HG03175 (cell line): ENCODE results near the gene SCGB3A1.

Source experiments
- ATAC-seq: cut with Tn5 transposase; IDR thresholded peaks from one replicate; pipeline ENCODE4 v1.9.1; 2021; ENCODE audit warnings: mild to moderate bottlenecking, moderate library complexity; ENCODE audit not compliant: unreplicated experiment

SCGB3A1 gene

GRCh38 chr5:180625791-180626660 lies 34.7 kb upstream of the SCGB3A1 start:
- ATAC-seq = no peak

GRCh38 chr5:180625125-180625790 lies 34.0 kb upstream of the SCGB3A1 start:
- ATAC-seq = no peak

DNA sequence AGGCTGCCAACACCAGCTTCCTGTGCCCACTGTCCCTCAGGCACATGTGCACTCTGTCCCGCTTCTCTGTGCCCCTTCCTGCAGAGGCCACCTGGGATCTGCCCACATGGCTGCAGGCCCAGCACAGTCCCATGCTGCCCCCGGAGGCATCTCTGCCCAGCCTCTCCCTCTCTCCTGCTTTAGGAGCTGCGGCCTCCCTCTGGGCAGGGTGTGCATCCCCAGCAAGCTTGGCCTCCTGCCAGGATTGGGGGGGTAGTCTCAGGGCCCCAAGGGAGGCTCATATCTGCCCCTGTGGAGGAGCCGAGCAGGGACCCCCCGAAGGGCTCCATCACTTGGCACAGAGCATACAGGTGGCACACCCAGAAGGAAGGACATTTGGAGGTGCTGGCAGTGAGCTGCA lies 33.3 kb upstream of the SCGB3A1 start:
- ATAC-seq = no peak

GRCh38 chr5:180623844-180624243 lies 32.5 kb upstream of the SCGB3A1 start:
- ATAC-seq = no peak

GRCh38 chr5:180623411-180623834 lies 32.1 kb upstream of the SCGB3A1 start:
- ATAC-seq = no peak

- no peak for ATAC-seq
Observed at GRCh38 chr5:180622910-180623309, 31.6 kb upstream of the SCGB3A1 start.

DNA sequence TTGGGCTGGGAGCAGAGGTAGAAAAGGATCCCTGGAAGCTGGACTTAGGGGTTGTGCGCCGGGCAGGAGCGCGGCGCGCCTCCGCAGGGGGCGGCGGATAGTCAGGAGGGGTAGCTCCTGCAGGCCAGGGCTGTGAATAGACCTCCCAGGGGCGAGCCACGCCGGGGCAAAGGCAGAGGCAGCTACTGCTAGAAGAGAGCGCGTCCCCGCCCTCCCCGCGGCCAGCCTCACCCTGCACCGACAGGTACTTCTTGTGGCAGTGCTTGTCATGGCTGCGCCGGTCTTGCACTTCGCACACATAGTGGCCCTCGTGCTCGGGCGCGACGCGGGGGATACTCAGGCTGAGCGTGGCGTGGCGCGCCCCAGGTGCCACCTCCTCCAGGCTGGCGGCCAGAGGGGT lies 30.0 kb upstream of the SCGB3A1 start:
- ATAC-seq = no peak

DNA sequence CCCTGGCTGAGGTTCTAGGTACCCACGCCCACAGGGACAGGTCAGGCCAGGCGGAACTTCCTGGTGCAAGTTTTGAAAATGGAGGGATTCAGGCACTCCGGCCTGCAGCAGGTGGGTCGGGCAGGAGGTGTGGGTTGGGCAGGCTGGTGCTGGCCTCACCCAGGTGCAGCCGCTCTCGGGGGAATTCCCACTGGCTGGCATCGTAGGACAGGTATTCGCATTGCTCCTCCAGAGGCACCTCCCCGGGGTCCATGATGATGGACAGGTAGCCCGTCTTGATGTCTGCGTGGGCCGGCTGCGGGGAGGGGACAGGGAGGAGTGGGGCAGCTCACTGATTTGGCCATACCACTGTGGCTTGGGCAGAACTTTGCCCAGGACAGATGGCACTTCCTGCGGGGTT lies 28.7 kb upstream of the SCGB3A1 start:
- no peak for ATAC-seq

- no peak for ATAC-seq
Observed at GRCh38 chr5:180619563-180619915, 28.2 kb upstream of the SCGB3A1 start.

- no peak for ATAC-seq
Observed at GRCh38 chr5:180618829-180619562, 27.7 kb upstream of the SCGB3A1 start.

- no peak for ATAC-seq
Observed at GRCh38 chr5:180618487-180618828, 27.2 kb upstream of the SCGB3A1 start.

DNA sequence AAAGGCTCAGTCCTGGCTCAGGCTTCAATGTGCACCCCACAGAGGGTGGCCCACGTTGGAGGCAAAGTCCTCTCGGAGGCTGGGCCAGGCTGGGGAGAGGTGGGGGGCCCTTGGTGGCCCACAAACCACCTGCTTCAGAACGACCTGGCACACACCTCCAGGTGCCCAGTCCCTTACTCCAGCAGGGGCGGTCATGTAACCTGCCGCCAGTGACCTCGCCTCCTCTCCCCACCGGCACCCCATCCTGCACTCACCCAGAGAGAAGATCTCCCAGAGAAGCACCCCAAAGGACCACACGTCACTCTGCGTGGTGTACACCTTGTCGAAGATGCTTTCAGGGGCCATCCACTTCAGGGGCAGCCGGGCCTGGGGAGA lies 22.5 kb upstream of the SCGB3A1 start:
- ATAC-seq = no peak

- no peak for ATAC-seq
Observed at GRCh38 chr5:180613188-180613813, 22.0 kb upstream of the SCGB3A1 start.

DNA sequence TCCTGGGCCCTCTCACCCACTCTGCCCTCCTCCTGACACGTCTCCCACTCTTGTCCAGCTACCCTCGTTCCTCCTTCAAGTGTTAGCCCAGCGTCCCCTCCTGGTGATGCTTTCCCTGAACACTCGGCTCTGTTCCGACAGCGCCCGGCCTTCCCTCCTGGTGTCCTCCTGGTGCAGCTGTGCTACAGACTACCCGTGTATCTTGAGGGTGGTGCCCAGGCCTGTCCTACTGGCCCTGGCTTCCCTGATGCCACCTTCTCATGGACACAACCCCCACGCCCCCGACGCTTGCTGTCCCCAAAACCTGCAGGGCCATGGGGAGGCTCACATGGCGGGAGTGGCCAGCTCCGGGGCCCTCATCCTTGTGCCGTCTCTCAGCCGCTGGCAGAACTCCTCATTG lies 21.4 kb upstream of the SCGB3A1 start:
- no peak for ATAC-seq

- no peak for ATAC-seq
Observed at GRCh38 chr5:180611140-180611850, 20.0 kb upstream of the SCGB3A1 start.

GRCh38 chr5:180609817-180610550 lies 18.7 kb upstream of the SCGB3A1 start:
- no peak for ATAC-seq

DNA sequence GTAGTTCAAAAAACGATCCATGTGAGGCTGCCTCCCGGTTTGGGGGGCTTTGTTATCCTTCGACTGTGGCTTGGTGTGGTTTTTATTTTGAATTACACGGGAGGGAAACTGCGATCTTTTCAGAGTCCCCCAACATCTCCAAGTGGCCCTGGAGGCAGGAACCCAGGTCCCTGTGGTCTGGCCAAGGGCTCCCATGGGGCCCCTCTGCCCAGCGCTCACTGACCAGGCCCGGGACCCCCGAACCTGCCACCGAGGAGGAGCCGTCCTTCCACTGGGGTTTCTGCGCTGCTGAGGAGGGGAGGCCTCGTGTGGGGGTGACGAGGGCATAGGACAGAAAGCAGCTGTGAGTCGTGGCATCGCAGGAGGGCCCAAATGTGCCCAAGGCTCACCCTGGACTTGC lies 18.1 kb upstream of the SCGB3A1 start:
- ATAC-seq = no peak

GRCh38 chr5:180608572-180609310 lies 17.4 kb upstream of the SCGB3A1 start:
- no peak for ATAC-seq

GRCh38 chr5:180607861-180608571 lies 16.7 kb upstream of the SCGB3A1 start:
- no peak for ATAC-seq
